Chondrocyte (in vitro differentiated cells): ENCODE data around the gene RHOT2. TPM values are rescaled to one million over a fixed set of nuclear protein-coding genes. Genes with fewer than 3 reads are reported as not detected.

Source experiments
- DNase-seq: peaks from one replicate; pipeline ENCODE4 v3.0.0; 2021; ENCODE audit warnings: mixed read lengths, low spot score
- H3K27ac Mint-ChIP-seq: one replicate; pipeline ENCODE4 v1.8.0; 2021; ENCODE audit warnings: mild to moderate bottlenecking, moderate library complexity, mixed read lengths; ENCODE audit not compliant: unreplicated experiment
- H3K27me3 Mint-ChIP-seq: 2 replicates; pipeline ENCODE4 v1.8.0; 2021; ENCODE audit warnings: low read depth, mixed read lengths
- H3K36me3 Mint-ChIP-seq: 2 replicates; pipeline ENCODE4 v1.8.0; 2021; ENCODE audit warnings: low read depth, mixed read lengths
- H3K4me1 Mint-ChIP-seq: 2 replicates; pipeline ENCODE4 v1.8.0; 2021; ENCODE audit warnings: low read depth, mild to moderate bottlenecking, mixed read lengths
- H3K4me3 Mint-ChIP-seq: one replicate; pipeline ENCODE4 v1.8.0; 2021; ENCODE audit warnings: mild to moderate bottlenecking, moderate library complexity, mixed read lengths; ENCODE audit not compliant: unreplicated experiment
- H3K9me3 Mint-ChIP-seq: 2 replicates; pipeline ENCODE4 v1.8.0; 2021; ENCODE audit warnings: low read depth, mixed read lengths
- CTCF ChIP-seq: fragments of 200-600 bp; sonication (generic); IDR thresholded peaks from 2 replicates; pipeline ENCODE4 v1.5.0; 2021; ENCODE audit warnings: antibody characterized with exemption, mild to moderate bottlenecking, moderate library complexity
- total RNA-seq: library from RNA; stranded (reverse); gene quantifications from 3 replicates; pipeline ENCODE4 v1.2.1, GENCODE V29; 2021

Gene RHOT2
- total RNA-seq, 1 donor from 2014 or later: 101 TPM

GRCh38 chr16:634996-635395 is 32.9 kb upstream of the RHOT2 start:
- no peaks in the 10 kb centered on the region for H3K36me3 Mint-ChIP-seq
- peak overlapping the region; percentile 65 for H3K4me3 Mint-ChIP-seq
- H3K9me3 Mint-ChIP-seq: no peaks in the 10 kb centered on the region
- H3K27ac Mint-ChIP-seq: peak overlapping the region; percentile 27
- no peak for TF ChIP-seq CTCF
- peaks cover 8% of the 10 kb centered on the region for H3K4me1 Mint-ChIP-seq
- DNase-seq: no peak
- no peaks in the 10 kb centered on the region for H3K27me3 Mint-ChIP-seq

- Mint-ChIP-seq H3K27ac (no peak overlapping the region), H3K4me1 (peaks cover 8% of the 10 kb centered on the region), H3K4me3 (peak overlapping the region; percentile 84), H3K27me3 (no peaks in the 10 kb centered on the region), H3K36me3 (no peaks in the 10 kb centered on the region), H3K9me3 (no peaks in the 10 kb centered on the region)
- no peak for DNase-seq
- peak; percentile 22 for TF ChIP-seq CTCF
Measured at GRCh38 chr16:635573-636205, 32.2 kb upstream of the RHOT2 start.

GRCh38 chr16:636206-637080 is 31.5 kb upstream of the RHOT2 start, which contains the start of gene METTL26:
METTL26 (minus strand) TSS chr16:636305; CDS start chr16:636290, 15 bp downstream.
- Mint-ChIP-seq H3K36me3 (no peaks in the 10 kb centered on the region), H3K27me3 (no peaks in the 10 kb centered on the region), H3K4me1 (peaks cover 8% of the 10 kb centered on the region), H3K9me3 (no peaks in the 10 kb centered on the region), H3K27ac (peak within 1 kb of the TSS; percentile 98), H3K4me3 (peak within 1 kb of the TSS; percentile 84)
- no peak for TF ChIP-seq CTCF
- no peak for DNase-seq

GRCh38 chr16:637081-638018 is 30.6 kb upstream of the RHOT2 start:
- Mint-ChIP-seq H3K27ac (peak overlapping the region; percentile 98), H3K36me3 (no peaks in the 10 kb centered on the region), H3K27me3 (no peaks in the 10 kb centered on the region), H3K4me3 (peak overlapping the region; percentile 84), H3K4me1 (peaks cover 8% of the 10 kb centered on the region), H3K9me3 (no peaks in the 10 kb centered on the region)
- TF ChIP-seq CTCF: no peak
- DNase-seq: no peak
